ENCODE results near the gene SLC44A1.
A peak's percentile ranks its signal among the peaks of the same experiment; 100 is the strongest.

SLC44A1 gene

DNA sequence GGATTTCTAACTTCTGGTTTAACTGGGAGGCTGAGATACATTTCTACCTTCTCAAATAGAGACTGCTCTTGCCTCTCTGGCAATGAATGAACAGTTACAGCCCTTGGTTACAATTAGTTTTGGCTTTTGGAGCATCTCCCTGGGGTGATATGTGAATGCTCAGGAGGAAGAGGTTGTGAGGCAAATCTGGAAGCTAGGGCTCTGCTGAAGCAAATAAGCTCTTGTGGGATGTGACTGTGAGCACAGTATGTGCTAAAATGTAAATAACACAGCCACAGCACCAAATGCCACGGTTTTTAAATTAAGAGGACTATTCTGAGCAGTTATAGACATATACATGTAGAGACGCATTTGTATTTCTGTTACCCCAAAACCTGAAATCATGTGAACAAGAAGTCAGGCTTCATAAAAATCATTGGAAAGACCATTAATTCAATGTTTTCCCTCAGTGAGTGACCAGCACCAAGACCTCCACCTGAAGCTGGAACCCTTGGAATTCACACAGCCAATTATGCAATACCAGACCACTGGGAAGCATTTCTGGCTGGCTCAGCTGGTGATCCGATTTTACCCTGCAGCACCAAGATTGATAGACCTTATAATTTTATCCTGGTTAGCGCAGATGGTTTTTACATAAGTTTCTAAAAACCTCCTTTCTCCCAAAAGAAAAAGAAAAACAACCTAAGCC, 3.0 kb upstream of the SLC44A1 start:
- H3K36me3 ChIP-seq: no peaks in the 10 kb centered on the region
- no peak for TF ChIP-seq Cebpa-rat (IDR thresholded peaks at IDR 0.05)
- no peaks in the 10 kb centered on the region for H3K27me3 ChIP-seq
- no peak overlapping the region for H3K9ac ChIP-seq
- H3K4me3 ChIP-seq: no peak overlapping the region
- H3K9me3 ChIP-seq: no peaks in the 10 kb centered on the region
- H3K27ac ChIP-seq: no peak overlapping the region
- H3K4me2 ChIP-seq: peak overlapping the region; percentile 87
- H3K4me1 ChIP-seq: peaks cover 45% of the 10 kb centered on the region
- H4K20me1 ChIP-seq: peaks cover 8% of the 10 kb centered on the region

DNA sequence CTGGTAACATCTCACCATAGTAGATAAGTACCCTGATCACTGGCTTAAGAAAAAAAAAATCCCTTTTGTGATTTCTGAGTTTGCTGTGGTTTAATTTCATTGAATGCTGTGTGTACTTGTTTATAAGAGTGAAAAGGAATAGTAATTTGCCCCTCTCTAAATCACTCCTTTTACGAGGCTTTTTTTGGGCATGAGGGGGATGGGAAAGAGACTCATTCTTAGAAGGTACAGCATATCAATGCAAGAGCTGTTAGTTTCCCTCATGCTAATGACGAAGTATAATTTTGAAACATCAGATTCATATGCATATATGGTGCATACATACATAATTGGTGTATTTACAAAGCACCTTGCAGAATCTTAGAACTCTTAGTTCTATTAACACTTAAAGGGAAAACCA, 2.4 kb upstream of the SLC44A1 start:
- H3K27ac ChIP-seq: peak overlapping the region; percentile 56; the same call in 1 of the 2 replicates
- no peak overlapping the region for H3K4me3 ChIP-seq
- no peak overlapping the region; the same call in 1 of the 2 replicates for H3K9ac ChIP-seq
- peaks cover 14% of the 10 kb centered on the region for H4K20me1 ChIP-seq
- no peaks in the 10 kb centered on the region for H3K36me3 ChIP-seq
- H3K4me2 ChIP-seq: peak overlapping the region; percentile 87
- H3K9me3 ChIP-seq: no peaks in the 10 kb centered on the region
- H3K27me3 ChIP-seq: no peaks in the 10 kb centered on the region
- TF ChIP-seq Cebpa-rat (IDR thresholded peaks at IDR 0.05): no peak
- peaks cover 51% of the 10 kb centered on the region for H3K4me1 ChIP-seq

DNA sequence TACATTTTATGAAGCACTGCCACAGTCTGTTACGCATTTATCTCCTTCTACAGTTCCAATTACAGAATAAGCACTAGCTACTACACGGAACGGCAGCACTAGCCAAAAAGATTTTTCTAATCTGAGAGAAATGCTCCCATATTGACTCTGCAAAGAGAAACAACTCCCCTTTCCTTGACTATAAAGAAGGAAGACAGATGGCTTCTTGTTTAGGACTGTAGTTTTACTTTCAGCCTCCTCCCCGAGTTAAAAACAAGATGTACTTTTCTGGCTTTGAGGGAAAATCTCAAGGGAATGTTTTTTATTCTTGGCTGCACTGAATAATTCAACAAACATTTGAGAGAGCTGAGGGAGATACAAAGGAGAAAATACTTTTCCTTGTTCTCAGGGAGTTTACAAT, 1.9 kb upstream of the SLC44A1 start:
- H3K27ac ChIP-seq: peak overlapping the region; percentile 56
- no peaks in the 10 kb centered on the region for H3K36me3 ChIP-seq
- H3K4me3 ChIP-seq: no peak overlapping the region
- H3K9ac ChIP-seq: no peak overlapping the region; the same call in 1 of the 2 replicates
- TF ChIP-seq Cebpa-rat (IDR thresholded peaks at IDR 0.05): no peak
- H3K27me3 ChIP-seq: no peaks in the 10 kb centered on the region
- no peaks in the 10 kb centered on the region for H3K9me3 ChIP-seq
- H3K4me1 ChIP-seq: peaks cover 56% of the 10 kb centered on the region
- H4K20me1 ChIP-seq: peaks cover 18% of the 10 kb centered on the region
- H3K4me2 ChIP-seq: peak overlapping the region; percentile 87

DNA sequence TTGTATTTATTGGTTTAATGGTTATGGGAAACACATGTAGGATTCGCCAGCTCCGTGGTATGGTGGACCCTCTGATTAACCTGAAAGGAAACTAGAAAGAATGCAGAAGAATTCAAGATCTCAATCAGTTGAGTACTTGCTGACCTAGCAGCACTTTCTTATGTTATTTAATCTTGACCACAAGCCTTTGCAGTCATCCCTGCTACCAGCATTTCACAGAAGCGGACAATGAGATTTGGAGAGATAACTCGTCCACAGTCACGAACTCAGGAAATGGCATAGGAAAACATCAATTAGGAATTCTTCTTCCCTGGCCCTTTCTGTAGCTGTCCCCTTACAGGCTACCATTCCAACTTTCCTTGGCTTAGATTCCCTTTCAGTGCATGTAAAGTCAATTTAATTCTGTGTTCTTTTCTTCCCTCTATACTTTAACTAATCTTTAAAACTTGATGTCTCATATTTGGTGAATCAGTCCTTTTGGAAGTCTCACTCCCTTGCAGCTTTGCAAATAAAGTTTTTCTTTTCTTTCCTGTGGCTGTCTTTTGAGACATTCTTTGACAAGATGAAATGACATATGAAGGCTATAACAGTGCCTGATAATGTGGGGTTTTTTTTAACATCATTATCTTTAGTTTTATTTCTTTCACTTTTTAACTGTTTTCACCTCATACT, 1.3 kb upstream of the SLC44A1 start:
- Histone ChIP-seq H3K27me3 (no peaks in the 10 kb centered on the region), H3K4me2 (peak overlapping the region; percentile 87), H3K36me3 (no peaks in the 10 kb centered on the region), H3K27ac (peak overlapping the region; percentile 56; the same call in 1 of the 2 replicates), H3K4me1 (peaks cover 61% of the 10 kb centered on the region), H3K9me3 (no peaks in the 10 kb centered on the region), H3K4me3 (no peak overlapping the region), H3K9ac (no peak overlapping the region; the same call in 1 of the 2 replicates), H4K20me1 (peaks cover 23% of the 10 kb centered on the region)
- TF ChIP-seq Cebpa-rat (IDR thresholded peaks at IDR 0.05): no peak

DNA sequence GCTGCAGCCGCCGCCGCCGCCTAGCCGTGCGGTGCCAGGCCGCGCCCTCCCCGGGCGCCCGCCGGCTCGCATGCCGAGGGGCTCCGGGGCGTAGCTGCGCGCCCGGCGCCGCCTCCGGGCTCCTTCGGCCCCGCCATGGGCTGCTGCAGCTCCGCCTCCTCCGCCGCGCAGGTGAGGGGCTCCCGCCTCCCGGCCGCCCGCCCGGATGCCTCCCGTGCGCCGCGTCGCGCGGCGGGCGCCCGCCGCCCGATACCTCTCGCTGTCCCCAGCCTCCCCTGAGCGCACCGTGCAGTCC, 230 bp downstream of the SLC44A1 start:
- Histone ChIP-seq H3K27me3 (no peaks in the 10 kb centered on the region), H4K20me1 (peaks cover 23% of the 10 kb centered on the region), H3K9me3 (no peaks in the 10 kb centered on the region), H3K36me3 (no peaks in the 10 kb centered on the region), H3K4me3 (peak overlapping the region; percentile 92), H3K4me2 (peak overlapping the region; percentile 87), H3K27ac (peak overlapping the region; percentile 84), H3K4me1 (peaks cover 61% of the 10 kb centered on the region), H3K9ac (peak overlapping the region; percentile 84)
- no peak for TF ChIP-seq Cebpa-rat (IDR thresholded peaks at IDR 0.05)

DNA sequence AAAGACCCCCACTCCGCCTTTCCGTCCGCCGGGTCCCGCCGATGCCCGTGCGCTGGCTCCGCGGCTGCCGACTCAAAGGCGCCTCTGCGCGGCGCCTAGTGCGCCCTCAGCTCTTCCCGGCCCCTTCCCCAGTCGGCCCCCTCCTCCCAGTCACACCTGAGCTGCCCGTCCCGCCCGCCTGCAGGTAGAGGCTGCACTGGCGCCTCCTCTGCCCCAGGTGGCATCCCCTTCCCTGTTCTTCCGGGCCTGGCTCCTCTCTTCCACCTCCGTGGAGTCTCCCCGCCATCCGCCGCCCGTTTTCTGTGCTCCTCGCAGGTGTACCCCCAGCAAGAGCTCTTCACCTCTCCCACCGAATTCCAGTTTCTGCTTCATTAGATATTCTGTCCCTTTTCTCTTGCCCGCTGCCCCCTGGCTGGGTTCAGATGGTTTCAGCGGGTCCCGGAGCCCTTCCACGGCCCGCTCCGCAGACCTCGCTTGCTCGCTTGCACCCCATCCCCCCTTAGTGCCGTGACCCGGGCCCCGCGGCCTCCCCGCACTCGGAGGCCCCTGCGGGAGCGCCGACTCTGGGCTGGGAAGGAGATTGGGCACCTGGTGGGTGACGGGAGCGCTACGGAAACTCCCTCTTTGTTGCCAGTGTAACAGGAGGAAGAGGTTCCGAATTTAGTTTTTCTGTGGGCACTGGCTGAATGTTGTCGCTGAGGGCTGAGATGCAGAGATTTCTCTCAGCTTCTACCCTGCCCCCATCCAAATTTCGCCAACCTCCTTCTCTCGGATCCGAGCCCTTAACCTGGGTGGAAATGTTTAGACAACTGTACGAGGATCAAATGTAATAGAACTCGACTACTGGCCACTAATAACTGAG, 809 bp downstream of the SLC44A1 start:
- Histone ChIP-seq H3K4me1 (peaks cover 61% of the 10 kb centered on the region), H4K20me1 (peaks cover 23% of the 10 kb centered on the region), H3K27ac (peak overlapping the region; percentile 84), H3K4me2 (peak overlapping the region; percentile 87), H3K9ac (peak overlapping the region; percentile 84), H3K4me3 (peak overlapping the region; percentile 92), H3K36me3 (no peaks in the 10 kb centered on the region), H3K27me3 (no peaks in the 10 kb centered on the region), H3K9me3 (no peaks in the 10 kb centered on the region)
- TF ChIP-seq Cebpa-rat (IDR thresholded peaks at IDR 0.05): no peak

DNA sequence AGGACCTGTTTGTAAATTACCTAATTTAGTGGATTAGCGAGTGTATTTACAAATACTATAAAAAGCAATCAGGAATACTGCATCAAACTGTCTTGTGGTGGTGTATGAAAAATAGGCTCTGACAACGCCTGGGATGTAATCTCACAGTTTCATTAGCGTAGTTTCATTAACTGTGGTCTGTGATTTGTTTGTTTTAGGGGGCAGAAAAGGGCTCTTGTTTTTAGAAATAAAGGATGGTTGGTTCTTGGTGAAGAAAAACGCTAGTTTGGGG, 1.4 kb downstream of the SLC44A1 start:
- Histone ChIP-seq H3K9ac (peak overlapping the region; percentile 84), H3K4me3 (peak overlapping the region; percentile 92), H4K20me1 (peaks cover 27% of the 10 kb centered on the region), H3K4me1 (peaks cover 58% of the 10 kb centered on the region), H3K9me3 (no peaks in the 10 kb centered on the region), H3K27me3 (no peaks in the 10 kb centered on the region), H3K36me3 (no peaks in the 10 kb centered on the region), H3K27ac (peak overlapping the region; percentile 84; the same call in 1 of the 2 replicates), H3K4me2 (peak overlapping the region; percentile 87)
- no peak for TF ChIP-seq Cebpa-rat (IDR thresholded peaks at IDR 0.05)

DNA sequence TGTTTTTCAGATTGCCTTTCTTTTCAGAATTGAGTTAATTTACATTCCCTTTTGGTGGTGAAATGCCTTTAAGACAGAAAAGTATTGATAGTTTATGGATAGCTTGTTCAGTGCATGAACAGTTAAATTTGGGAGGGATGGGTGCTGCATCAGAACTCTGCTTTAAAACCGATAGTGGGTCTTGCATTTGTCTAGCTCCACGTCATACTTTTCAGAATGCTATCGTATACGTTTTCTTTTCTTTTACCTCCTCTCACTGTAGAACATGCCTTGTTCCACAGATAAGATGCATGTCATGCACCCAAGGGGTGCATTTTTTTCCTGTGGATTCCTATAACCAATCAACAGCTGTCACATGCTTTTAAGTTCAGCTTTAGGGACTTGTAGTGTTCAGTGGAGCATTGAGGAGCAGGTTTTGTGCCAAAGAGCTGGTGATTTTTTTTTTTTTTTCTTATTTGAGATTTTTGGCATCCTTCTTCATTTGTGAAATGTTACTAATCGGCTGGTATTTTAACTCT, 2.3 kb downstream of the SLC44A1 start:
- Histone ChIP-seq H3K4me3 (peak overlapping the region; percentile 92; the same call in 1 of the 2 replicates), H3K9ac (no peak overlapping the region; the same call in 1 of the 2 replicates), H3K4me1 (peaks cover 49% of the 10 kb centered on the region), H3K36me3 (no peaks in the 10 kb centered on the region), H3K9me3 (no peaks in the 10 kb centered on the region), H3K4me2 (peak overlapping the region; percentile 87), H3K27me3 (no peaks in the 10 kb centered on the region), H3K27ac (no peak overlapping the region), H4K20me1 (peaks cover 36% of the 10 kb centered on the region)
- no peak for TF ChIP-seq Cebpa-rat (IDR thresholded peaks at IDR 0.05)

DNA sequence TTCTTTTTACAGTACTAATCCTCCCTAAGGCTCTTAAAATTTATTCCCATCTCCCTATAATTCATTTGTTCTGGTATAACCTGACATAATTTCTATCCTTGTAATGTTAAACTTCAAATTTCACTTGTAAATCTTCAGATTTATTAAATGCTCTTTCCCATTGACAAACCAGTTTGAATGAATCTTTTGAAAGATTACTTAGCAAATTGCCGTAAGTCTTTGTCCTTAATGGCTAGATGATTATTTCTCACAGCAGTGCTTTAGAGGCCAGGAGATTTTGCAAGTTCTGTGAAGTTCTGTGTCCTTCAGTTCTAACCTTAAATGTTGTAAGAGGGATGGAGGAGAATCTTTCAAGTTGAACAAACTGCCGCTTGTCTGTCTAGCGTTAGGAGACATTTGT, 4.2 kb downstream of the SLC44A1 start:
- no peak overlapping the region for H3K9ac ChIP-seq
- no peak overlapping the region for H3K27ac ChIP-seq
- no peak for TF ChIP-seq Cebpa-rat (IDR thresholded peaks at IDR 0.05)

More for the DNA sequence above, 4.2 kb downstream of the SLC44A1 start:
- no peaks in the 10 kb centered on the region for H3K36me3 ChIP-seq
- no peaks in the 10 kb centered on the region for H3K9me3 ChIP-seq
- no peak overlapping the region for H3K4me3 ChIP-seq
- peaks cover 42% of the 10 kb centered on the region for H4K20me1 ChIP-seq
- H3K27me3 ChIP-seq: no peaks in the 10 kb centered on the region
- peaks cover 29% of the 10 kb centered on the region for H3K4me1 ChIP-seq
- no peak overlapping the region for H3K4me2 ChIP-seq
